H1 (cell line): ENCODE results near the gene RPL21. TPM values are rescaled to one million over a fixed set of nuclear protein-coding genes. Genes with fewer than 3 reads are reported as not detected.
A peak's percentile ranks its signal among the peaks of the same experiment; 100 is the strongest.

Source experiments
- CBX5 ChIP-seq: fragments of 300-800, 300-1000 bp; sonication (generic); IDR thresholded peaks from 2 replicates; pipeline ENCODE4 v1.7.1; 2016; ENCODE audit warnings: antibody characterized with exemption, low read length, low read depth
- CREB1 ChIP-seq: IDR thresholded peaks from 2 replicates; pipeline ENCODE4 v1.6.1; 2012; ENCODE audit warnings: inconsistent platforms
- EP300 ChIP-seq, 2 experiments: IDR thresholded peaks; 1 replicate in 1 of 2; 2 replicates in 1 of 2; pipeline ENCODE4 v1.6.1; 2011 to 2012; ENCODE audit warnings: low read depth in 2 of 2, low read length in 2 of 2, mild to moderate bottlenecking in 2 of 2, borderline replicate concordance in 1 of 2, inconsistent platforms in 1 of 2, moderate library complexity in 1 of 2
- FOSL1 ChIP-seq: IDR thresholded peaks from 2 replicates; pipeline ENCODE4 v1.6.1; 2011; ENCODE audit warnings: mild to moderate bottlenecking, low read depth, low read length, moderate library complexity; ENCODE audit not compliant: insufficient read depth
- HDAC2 ChIP-seq, 2 experiments: fragments of 300-600 bp in 1 of 2; sonication (generic) in 1 of 2; IDR thresholded peaks; 2 replicates each; pipeline ENCODE4 v1.6.1; 2011 to 2012; ENCODE audit warnings: low read depth in 2 of 2, low read length in 2 of 2, mild to moderate bottlenecking in 2 of 2, moderate library complexity in 2 of 2, borderline replicate concordance in 1 of 2, inconsistent platforms in 1 of 2
- JUN ChIP-seq: IDR thresholded peaks from 2 replicates; pipeline ENCODE4 v1.6.1; 2011; ENCODE audit warnings: low read depth, mild to moderate bottlenecking, improper control_type of control experiment, low read length
- MAFK ChIP-seq: IDR thresholded peaks from 2 replicates; pipeline ENCODE4 v1.6.1; 2012; ENCODE audit warnings: low read depth, mild to moderate bottlenecking, improper control_type of control experiment, low read length
- NANOG ChIP-seq: IDR thresholded peaks from 2 replicates; pipeline ENCODE4 v1.6.1; 2011; ENCODE audit warnings: low read length, low read depth, mild to moderate bottlenecking, inconsistent platforms; ENCODE audit not compliant: insufficient read depth, poor library complexity, severe bottlenecking
- POLR2AphosphoS5 ChIP-seq: IDR thresholded peaks from 2 replicates; pipeline ENCODE4 v1.6.1; 2011; ENCODE audit warnings: low read depth, low read length
- POU5F1 ChIP-seq: IDR thresholded peaks from 2 replicates; pipeline ENCODE4 v1.6.1; 2011; ENCODE audit warnings: low read depth, mild to moderate bottlenecking, low read length, moderate library complexity
- RAD21 ChIP-seq, 2 experiments: IDR thresholded peaks in 1 of 2; conservative IDR thresholded peaks in 1 of 2; 2 replicates each; pipeline ENCODE4 v1.6.1; 2011; ENCODE audit warnings: low read depth in 2 of 2, low read length in 2 of 2, improper control_type of control experiment in 1 of 2, inconsistent platforms in 1 of 2, mild to moderate bottlenecking in 1 of 2, moderate library complexity in 1 of 2
- SAP30 ChIP-seq: fragments of 300-600 bp; sonication (generic); IDR thresholded peaks from 2 replicates; pipeline ENCODE4 v1.7.1; 2012; ENCODE audit warnings: low read length, moderate library complexity, mild to moderate bottlenecking, inconsistent platforms; ENCODE audit not compliant: insufficient read depth, insufficient replicate concordance
- SIX5 ChIP-seq: IDR thresholded peaks from 2 replicates; pipeline ENCODE4 v1.6.1; 2011; ENCODE audit warnings: mild to moderate bottlenecking, low read depth, low read length
- SP4 ChIP-seq: IDR thresholded peaks from 2 replicates; pipeline ENCODE4 v1.6.1; 2012; ENCODE audit warnings: low read length, inconsistent platforms
- TAF7 ChIP-seq: optimal IDR thresholded peaks from 2 replicates; pipeline ENCODE3; 2011; ENCODE audit warnings: low read depth, mild to moderate bottlenecking, inconsistent platforms, low read length, moderate library complexity, borderline replicate concordance
- TBP ChIP-seq: IDR thresholded peaks from 2 replicates; pipeline ENCODE4 v1.6.1; 2011; ENCODE audit warnings: low read depth, low read length, improper control_type of control experiment
- TCF12 ChIP-seq: IDR thresholded peaks from 2 replicates; pipeline ENCODE4 v1.6.1; 2011; ENCODE audit warnings: low read depth, mild to moderate bottlenecking, low read length
- USF2 ChIP-seq: IDR thresholded peaks from 2 replicates; pipeline ENCODE4 v1.6.1; 2011; ENCODE audit warnings: low read length, improper control_type of control experiment
- ZNF274 ChIP-seq: IDR thresholded peaks from 2 replicates; pipeline ENCODE4 v1.7.0; 2012; ENCODE audit warnings: low read length, borderline replicate concordance; ENCODE audit errors: extremely low read depth
- polyA plus RNA-seq, 7 experiments: library from polyadenylated mRNA; depleted of rRNA in 3 of 7; stranded (reverse) in 5 of 7; unstranded in 2 of 7; fragments of >200 nt in 5 of 7; fragments of 200-250 nt in 2 of 7; gene quantifications; 1 replicate in 5 of 7; 2 replicates in 1 of 7; 4 replicates in 1 of 7; pipeline versions ENCODE4 v1.2.1 to v1.2.3, GENCODE V29; 2011 to 2013; ENCODE audit warnings: missing spikeins in 2 of 7, mixed read lengths in 2 of 7
- total RNA-seq: library from RNA; stranded (reverse); fragmentation: NEBNext Ultra II Directional; extraction: Animal tissue kit (Norgen Biotek cat#: 25700); gene quantifications from 2 replicates; pipeline ENCODE4 v1.2.1, GENCODE V29; 2021
- TF ChIP-seq, protein P1 (sequence below): IDR thresholded peaks from 2 replicates; pipeline ENCODE4 v1.6.1; 2012; ENCODE audit warnings: inconsistent platforms

RPL21 gene
- total and polyA plus RNA-seq, 2 of the 8 experiments (the other 6 are each of a cell fraction or from before 2014, with no cell fraction given) = 624 to 1,283 TPM

DNA sequence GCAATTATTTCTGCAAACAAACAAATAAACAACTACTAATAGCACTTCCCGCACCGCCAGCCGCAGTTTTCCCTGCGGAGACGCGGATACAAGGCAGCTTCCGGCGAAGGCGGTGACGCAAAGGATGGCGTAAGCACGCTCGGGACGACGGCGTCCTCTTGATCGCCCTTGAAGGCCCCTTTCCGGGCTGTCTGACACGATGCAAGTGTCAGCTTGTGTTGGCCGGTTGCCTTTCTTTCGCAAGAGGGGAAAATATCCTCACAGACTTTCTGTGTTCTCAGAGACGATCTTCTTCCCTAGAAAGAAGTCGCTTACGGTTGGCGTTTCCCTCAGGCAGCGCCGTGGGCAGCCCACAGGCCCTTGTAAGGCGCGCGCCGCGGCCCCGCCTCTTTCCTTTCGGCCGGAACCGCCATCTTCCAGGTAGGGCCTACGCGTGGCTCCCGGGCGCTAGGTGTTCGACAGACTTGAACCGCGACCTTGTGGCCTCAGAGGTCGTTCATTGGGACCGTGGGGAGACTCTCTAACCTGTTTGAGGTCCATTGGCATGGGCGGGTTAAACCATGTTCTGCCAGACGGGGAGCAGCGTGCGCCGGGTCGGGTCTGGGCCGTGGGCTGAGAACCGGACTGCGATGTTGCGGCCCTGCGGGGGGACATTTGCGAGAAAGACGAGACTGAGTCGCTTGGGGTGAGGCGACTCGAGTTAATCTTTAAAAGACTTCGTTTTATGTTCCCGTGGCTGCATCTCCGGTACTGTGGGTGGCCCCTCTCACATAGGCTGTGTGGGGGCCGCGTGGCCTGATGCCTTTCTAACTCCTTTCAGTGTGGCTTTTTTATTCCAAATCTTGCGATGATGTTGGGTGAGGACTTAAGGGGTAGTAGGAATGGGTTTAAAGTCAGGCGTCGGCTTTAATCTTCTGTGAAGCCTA, at the start of gene RPL21 (continued):
- no peak for TF ChIP-seq USF2
- peak; percentile 97 for TF ChIP-seq POLR2AphosphoS5
- TF ChIP-seq CBX5 = no peak
- peak; percentile 97 for TF ChIP-seq TBP
- TF ChIP-seq HDAC2 (IDR thresholded peaks at IDR 0.05; ENCODE audit: borderline replicate concordance in 1 of 2, low read depth in 2 of 2, low read length in 2 of 2) = no peak
- TF ChIP-seq SAP30 = no peak
- TF ChIP-seq ZNF274 = no peak
- no peak for TF ChIP-seq MAFK
- TF ChIP-seq SIX5 = no peak
- peak in 1 of 2 experiments; percentile 48; a peak in 1 of 3 replicates for TF ChIP-seq EP300 (IDR thresholded peaks at IDR 0.05; ENCODE audit: borderline replicate concordance in 1 of 2, low read depth in 2 of 2, low read length in 2 of 2)
- no peak for TF ChIP-seq JUN
- 0 out of 4 replicates have a peak, but pooled peaks of 1 of the 2 experiments have one; percentile 2 for TF ChIP-seq RAD21 (IDR thresholded peaks at IDR 0.05 in 1 of 2, conservative IDR thresholded peaks at IDR 0.05 in 1 of 2; ENCODE audit: low read depth in 2 of 2, low read length in 2 of 2)
- TF ChIP-seq SP4 = peak; percentile 100
- no peak for TF ChIP-seq FOSL1
- peak; percentile 58 for TF ChIP-seq NANOG
- no peak for TF ChIP-seq TCF12
- no peak for TF ChIP-seq POU5F1
- TF ChIP-seq CREB1 = peak; percentile 96
- TF ChIP-seq, protein P1, sequence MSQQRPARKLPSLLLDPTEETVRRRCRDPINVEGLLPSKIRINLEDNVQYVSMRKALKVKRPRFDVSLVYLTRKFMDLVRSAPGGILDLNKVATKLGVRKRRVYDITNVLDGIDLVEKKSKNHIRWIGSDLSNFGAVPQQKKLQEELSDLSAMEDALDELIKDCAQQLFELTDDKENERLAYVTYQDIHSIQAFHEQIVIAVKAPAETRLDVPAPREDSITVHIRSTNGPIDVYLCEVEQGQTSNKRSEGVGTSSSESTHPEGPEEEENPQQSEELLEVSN = 0 out of 2 replicates have a peak, but pooled peaks have one; percentile 19
- peak; percentile 96 for TF ChIP-seq TAF7
